Liver (tissue), 9 donors: Measurements from ENCODE around the gene IQSEC1. TPM values are rescaled to one million over a fixed set of nuclear protein-coding genes. Genes with fewer than 3 reads are reported as not detected.

ENCODE experiments used
- DNase-seq: peaks from one replicate; pipeline ENCODE4 v3.0.0-alpha.2; 2017; ENCODE audit warnings: low spot score
- H3K27ac ChIP-seq, 2 donors: one replicate each; pipeline ENCODE4 v1.7.0; 2013; ENCODE audit warnings: inconsistent platforms in 2 of 2, low read length in 2 of 2, control low read depth in 1 of 2, low read depth in 1 of 2, mild to moderate bottlenecking in 1 of 2
- H3K27me3 ChIP-seq, 4 donors: one replicate each; pipeline versions ENCODE4 v1.6.1 to v1.7.0; 2013; ENCODE audit warnings: low read length in 3 of 4, inconsistent platforms in 1 of 4, mild to moderate bottlenecking in 1 of 4, moderate library complexity in 1 of 4; ENCODE audit not compliant: control insufficient read depth in 4 of 4, insufficient read depth in 4 of 4
- H3K36me3 ChIP-seq, 4 donors: one replicate each; pipeline versions ENCODE4 v1.6.1 to v1.7.0; 2013; ENCODE audit warnings: low read length in 3 of 4, mild to moderate bottlenecking in 3 of 4, low read depth in 1 of 4, moderate library complexity in 1 of 4; ENCODE audit not compliant: control insufficient read depth in 4 of 4, insufficient read depth in 3 of 4
- H3K4me1 ChIP-seq, 4 donors: one replicate each; pipeline versions ENCODE4 v1.6.1 to v1.7.0; 2013; ENCODE audit warnings: low read length in 3 of 4, mild to moderate bottlenecking in 3 of 4, moderate library complexity in 1 of 4; ENCODE audit not compliant: control insufficient read depth in 4 of 4, insufficient read depth in 4 of 4
- H3K4me3 ChIP-seq, 3 donors: one replicate each; pipeline versions ENCODE4 v1.6.1 to v1.7.0; 2013; ENCODE audit warnings: low read length in 3 of 3, control low read depth in 1 of 3, low read depth in 1 of 3, mild to moderate bottlenecking in 1 of 3
- H3K9ac ChIP-seq, 2 donors: one replicate each; pipeline ENCODE4 v1.7.0; 2013; ENCODE audit warnings: low read length in 2 of 2, mild to moderate bottlenecking in 2 of 2, moderate library complexity in 2 of 2, control low read depth in 1 of 2, low read depth in 1 of 2
- H3K9me3 ChIP-seq, 4 donors: one replicate each; pipeline versions ENCODE4 v1.6.1 to v1.7.0; 2013; ENCODE audit warnings: low read length in 3 of 4; ENCODE audit not compliant: control insufficient read depth in 4 of 4
- ATF3 ChIP-seq: IDR thresholded peaks from 2 replicates; pipeline ENCODE4 v1.6.1; 2016; ENCODE audit warnings: antibody characterized with exemption
- CTCF ChIP-seq: fragments of 150-350 bp; IDR thresholded peaks from 2 replicates; pipeline ENCODE4 v1.5.1; 2017; ENCODE audit warnings: improper control_type of control experiment, low read depth, low read length; ENCODE audit not compliant: missing input control
- EGR1 ChIP-seq, 2 donors: IDR thresholded peaks; 2 replicates each; pipeline ENCODE4 v1.6.1; 2016 to 2018; ENCODE audit warnings: antibody characterized with exemption in 2 of 2, low read depth in 2 of 2
- FOXA1 ChIP-seq: IDR thresholded peaks from 2 replicates; pipeline ENCODE4 v1.6.1; 2016; ENCODE audit warnings: antibody characterized with exemption
- FOXA2 ChIP-seq: IDR thresholded peaks from 2 replicates; pipeline ENCODE4 v1.6.1; 2016; ENCODE audit warnings: antibody characterized with exemption
- GABPA ChIP-seq, 2 donors: IDR thresholded peaks in 1 of 2; conservative IDR thresholded peaks in 1 of 2; 2 replicates each; pipeline ENCODE4 v1.6.1; 2016; ENCODE audit warnings: antibody characterized with exemption in 2 of 2, mild to moderate bottlenecking in 1 of 2, moderate library complexity in 1 of 2
- HNF4A ChIP-seq, 2 donors: conservative IDR thresholded peaks; 2 replicates each; pipeline ENCODE4 v1.6.1; 2016; ENCODE audit warnings: antibody characterized with exemption in 2 of 2, mild to moderate bottlenecking in 2 of 2
- HNF4G ChIP-seq: IDR thresholded peaks from 2 replicates; pipeline ENCODE4 v1.6.1; 2016; ENCODE audit warnings: antibody characterized with exemption
- JUND ChIP-seq, 2 donors: IDR thresholded peaks; 2 replicates each; pipeline ENCODE4 v1.6.1; 2016; ENCODE audit warnings: antibody characterized with exemption in 2 of 2
- MAX ChIP-seq: IDR thresholded peaks from 2 replicates; pipeline ENCODE4 v1.6.1; 2016; ENCODE audit warnings: antibody characterized with exemption
- NR2F2 ChIP-seq: IDR thresholded peaks from 2 replicates; pipeline ENCODE4 v1.6.1; 2016; ENCODE audit warnings: antibody characterized with exemption
- RAD21 ChIP-seq, 2 donors: IDR thresholded peaks; 2 replicates each; pipeline ENCODE4 v1.6.1; 2016; ENCODE audit warnings: antibody characterized with exemption in 2 of 2, mild to moderate bottlenecking in 2 of 2
- REST ChIP-seq: IDR thresholded peaks from 2 replicates; pipeline ENCODE4 v1.6.1; 2016; ENCODE audit warnings: antibody characterized with exemption, mild to moderate bottlenecking
- RXRA ChIP-seq, 2 donors: IDR thresholded peaks; 2 replicates each; pipeline ENCODE4 v1.6.1; 2017 to 2018; ENCODE audit warnings: antibody characterized with exemption in 2 of 2, mild to moderate bottlenecking in 1 of 2
- SP1 ChIP-seq: IDR thresholded peaks from 2 replicates; pipeline ENCODE4 v1.6.1; 2018; ENCODE audit warnings: antibody characterized with exemption, mild to moderate bottlenecking
- TAF1 ChIP-seq: conservative IDR thresholded peaks from 2 replicates; pipeline ENCODE4 v1.6.1; 2016; ENCODE audit warnings: antibody characterized with exemption, mild to moderate bottlenecking
- YY1 ChIP-seq: IDR thresholded peaks from 2 replicates; pipeline ENCODE4 v1.6.1; 2016; ENCODE audit warnings: antibody characterized with exemption, mild to moderate bottlenecking
- ZBTB33 ChIP-seq: IDR thresholded peaks from 2 replicates; pipeline ENCODE4 v1.6.1; 2016; ENCODE audit warnings: antibody characterized with exemption
- WGBS: extraction: QIAGEN DNeasy Blood & Tissue Kit; methylation state at CpG from one replicate; pipeline ENCODE4 v1.1.7; 2013; 5-methylcytosine and 5-hydroxymethylcytosine counted together
- polyA plus RNA-seq, 2 donors: library from polyadenylated mRNA; stranded (reverse) in 1 of 2; unstranded in 1 of 2; fragments of 200-250 nt in 1 of 2; fragments of >200 nt in 1 of 2; fragmentation: Nextera tagmentation in 1 of 2; extraction: Ambion mirVana in 1 of 2; gene quantifications; one replicate each; pipeline versions ENCODE4 v1.2.1 to v1.2.3, GENCODE V29; 2013 to 2015
- total RNA-seq, 2 donors: library from RNA; depleted of rRNA; stranded (reverse); fragments of >200 nt; gene quantifications; one replicate each; pipeline ENCODE4 v1.2.3, GENCODE V29; 2014
- donor health status: healthy.
- donor health status: healthy.
- donor health status: healthy.
- donor health status: healthy.
- donor health status: healthy.

The IQSEC1 gene
- total and polyA plus RNA-seq, 4 donors, result 12.7 to 56.0 (median 36.2) TPM

- TF ChIP-seq ZBTB33 (no peak), JUND (IDR thresholded peaks at IDR 0.05) (no peak), GABPA (IDR thresholded peaks at IDR 0.05 in 1 of 2, conservative IDR thresholded peaks at IDR 0.05 in 1 of 2) (no peak)
These were observed 39.5 kb upstream of the IQSEC1 start (continued) for GRCh38 chr3:13112521-13113345.

GRCh38 chr3:13111873-13112520 is 38.8 kb upstream of the IQSEC1 start:
- 33% methylated on average over 13 of the region's 13 CpGs for WGBS
- no peaks in the 10 kb centered on the region for H3K27me3 ChIP-seq
- TF ChIP-seq MAX (peak; percentile 94), RXRA (IDR thresholded peaks at IDR 0.05) (peak; percentile 91 to 98), FOXA2 (no peak), ATF3 (no peak), REST (peak; percentile 29), GABPA (IDR thresholded peaks at IDR 0.05 in 1 of 2, conservative IDR thresholded peaks at IDR 0.05 in 1 of 2) (peak in 1 of 2 donors; percentile 62), SP1 (peak; percentile 86), ZBTB33 (no peak), JUND (IDR thresholded peaks at IDR 0.05) (peak in 1 of 2 donors; percentile 60), YY1 (peak; percentile 72), CTCF (no peak), RAD21 (IDR thresholded peaks at IDR 0.05) (peak; percentile 60 to 69), HNF4G (no peak), FOXA1 (no peak), TAF1 (no peak), HNF4A (conservative IDR thresholded peaks at IDR 0.05) (peak; percentile 82 to 92), EGR1 (IDR thresholded peaks at IDR 0.05; ENCODE audit: low read depth in 2 of 2) (peak in 1 of 2 donors; percentile 55), NR2F2 (peak; percentile 54)
- H3K27ac ChIP-seq, result peak overlapping the region in 1 of 2 donors; percentile 10
- peaks cover 6 to 18% (median 13%) of the 10 kb centered on the region in 4 donors for H3K4me1 ChIP-seq
- H3K9ac ChIP-seq, result no peak overlapping the region
- DNase-seq, result no peak
- no peaks in the 10 kb centered on the region for H3K9me3 ChIP-seq
- no peak overlapping the region for H3K4me3 ChIP-seq
- H3K36me3 ChIP-seq, result no peaks in the 10 kb centered on the region
